Activated CD8-positive, alpha-beta T cell treated with anti-CD3 and anti-CD28 coated beads, Interleukin-2, amount 10 ng/mL, durations not matched to agents 7 days and 5 days (primary cell): ENCODE results near the gene APBA1. TPM values are rescaled to one million over a fixed set of nuclear protein-coding genes. Genes with fewer than 3 reads are reported as not detected.
"Not testable (repeated sequence)": the region's sequence is repeated elsewhere in the genome, so short reads cannot be mapped to it uniquely, and the experiment has no call there.

Experiments used
- ATAC-seq: fragments of 150-1000 bp; cut with Tn5 transposase; one replicate; pipeline ENCODE4 v1.10.0; 2021; ENCODE audit warnings: moderate library complexity
- CTCF ChIA-PET: fragments of 350-600 bp; sonication (Branson Sonifier 250); formaldehyde crosslinking; loops from one replicate; lab custom pipeline; 2021; ENCODE audit warnings: antibody characterized with exemption; lab: Charles Lee
- POLR2A ChIA-PET: fragments of 350-600 bp; sonication (Branson Sonifier 250); formaldehyde crosslinking; loops from one replicate; lab custom pipeline; 2021; ENCODE audit warnings: antibody characterized with exemption; lab: Charles Lee
- DNase-seq: peaks from one replicate; pipeline ENCODE4 v3.0.0-alpha.2; 2020
- H3K27ac Mint-ChIP-seq: one replicate; pipeline ENCODE4 v1.8.0; 2021; ENCODE audit warnings: mild to moderate bottlenecking, mixed read lengths
- H3K27me3 Mint-ChIP-seq: one replicate; pipeline ENCODE4 v1.8.0; 2021; ENCODE audit warnings: low read depth, mixed read lengths
- H3K36me3 Mint-ChIP-seq: one replicate; pipeline ENCODE4 v1.8.0; 2021; ENCODE audit warnings: low read depth, mixed read lengths
- H3K4me1 Mint-ChIP-seq: one replicate; pipeline ENCODE4 v1.8.0; 2021; ENCODE audit warnings: low read depth, mixed read lengths
- H3K4me3 Mint-ChIP-seq: one replicate; pipeline ENCODE4 v1.8.0; 2021; ENCODE audit warnings: mild to moderate bottlenecking, mixed read lengths
- H3K9me3 Mint-ChIP-seq: one replicate; pipeline ENCODE4 v1.8.0; 2022; ENCODE audit warnings: mixed read lengths; ENCODE audit not compliant: insufficient read depth
- total RNA-seq, 2 experiments: library from RNA; stranded (reverse); gene quantifications; one replicate each; pipeline ENCODE4 v1.2.3, GENCODE V29; 2021

APBA1 gene
- total RNA-seq, 2 experiments from 2014 or later = 0.13 TPM

- no peak for ATAC-seq
- Mint-ChIP-seq H3K36me3 (no peaks in the 10 kb centered on the region), H3K27me3 (no peaks in the 10 kb centered on the region), H3K4me1 (no peaks in the 10 kb centered on the region), H3K27ac (no peak overlapping the region), H3K9me3 (no peaks in the 10 kb centered on the region), H3K4me3 (no peak overlapping the region)
- ChIA-PET POLR2A (no interaction called here), CTCF (no interaction called here)
- no peak for DNase-seq
Observed at GRCh38 chr9:69602773-69603172, 69.4 kb downstream of the APBA1 start.

DNA sequence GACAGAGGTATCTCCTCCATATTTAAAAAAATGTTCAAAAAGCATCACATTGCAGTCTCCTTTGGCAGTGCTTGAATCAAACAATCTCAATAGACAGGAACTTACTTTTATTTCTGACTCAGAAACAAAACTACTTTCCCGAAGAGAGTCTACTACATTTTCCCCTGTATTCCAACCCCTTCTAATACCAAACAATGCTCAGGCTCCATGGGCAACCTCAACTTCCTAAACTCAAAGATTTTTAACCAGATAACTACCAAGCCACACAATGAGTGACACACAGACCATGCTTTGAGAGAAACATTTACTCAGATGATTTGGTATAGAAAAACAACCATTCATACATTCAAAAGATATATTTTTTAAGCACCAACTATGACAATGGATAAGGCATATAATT, 70.5 kb downstream of the APBA1 start:
- ChIA-PET CTCF (no interaction called here), POLR2A (no interaction called here)
- H3K27ac Mint-ChIP-seq = no peak overlapping the region
- no peaks in the 10 kb centered on the region for H3K9me3 Mint-ChIP-seq
- H3K27me3 Mint-ChIP-seq = no peaks in the 10 kb centered on the region
- no peak overlapping the region for H3K4me3 Mint-ChIP-seq
- DNase-seq (no peak), ATAC-seq (no peak)
- no peaks in the 10 kb centered on the region for H3K36me3 Mint-ChIP-seq
- H3K4me1 Mint-ChIP-seq = peaks cover 5% of the 10 kb centered on the region

GRCh38 chr9:69600314-69601047, 71.7 kb downstream of the APBA1 start:
- ChIA-PET CTCF (no interaction called here), POLR2A (no interaction called here)
- no peaks in the 10 kb centered on the region for H3K36me3 Mint-ChIP-seq
- no peaks in the 10 kb centered on the region for H3K9me3 Mint-ChIP-seq
- DNase-seq (no peak), ATAC-seq (no peak)
- no peak overlapping the region for H3K4me3 Mint-ChIP-seq
- no peak overlapping the region for H3K27ac Mint-ChIP-seq
- H3K4me1 Mint-ChIP-seq = peaks cover 7% of the 10 kb centered on the region
- H3K27me3 Mint-ChIP-seq = no peaks in the 10 kb centered on the region

- no peaks in the 10 kb centered on the region for H3K27me3 Mint-ChIP-seq
- H3K9me3 Mint-ChIP-seq = no peaks in the 10 kb centered on the region
- DNase-seq = no peak
- peaks cover 7% of the 10 kb centered on the region for H3K4me1 Mint-ChIP-seq
- no peak overlapping the region for H3K27ac Mint-ChIP-seq
- CTCF ChIA-PET = no interaction called here
- H3K36me3 Mint-ChIP-seq = no peaks in the 10 kb centered on the region
- no peak for ATAC-seq
- POLR2A ChIA-PET = no interaction called here
- H3K4me3 Mint-ChIP-seq = no peak overlapping the region
Observed at GRCh38 chr9:69599232-69599971, 72.8 kb downstream of the APBA1 start.

GRCh38 chr9:69596906-69597305, 75.3 kb downstream of the APBA1 start:
- DNase-seq, H3K9me3 Mint-ChIP-seq, H3K4me1 Mint-ChIP-seq, H3K27ac Mint-ChIP-seq, POLR2A ChIA-PET, H3K4me3 Mint-ChIP-seq, H3K36me3 Mint-ChIP-seq, ATAC-seq, H3K27me3 Mint-ChIP-seq, CTCF ChIA-PET: not testable (repeated sequence)

GRCh38 chr9:69594180-69594579, 78.0 kb downstream of the APBA1 start:
- ATAC-seq = no peak
- Mint-ChIP-seq H3K4me3 (no peak overlapping the region), H3K36me3 (no peaks in the 10 kb centered on the region), H3K27me3 (no peaks in the 10 kb centered on the region), H3K27ac (no peak overlapping the region), H3K4me1 (peaks cover 7% of the 10 kb centered on the region), H3K9me3 (no peaks in the 10 kb centered on the region)
- POLR2A ChIA-PET = no interaction called here
- CTCF ChIA-PET = no interaction called here
- DNase-seq = no peak

GRCh38 chr9:69593756-69594155, 78.4 kb downstream of the APBA1 start:
- Mint-ChIP-seq H3K4me1 (peaks cover 7% of the 10 kb centered on the region), H3K27me3 (no peaks in the 10 kb centered on the region), H3K4me3 (no peak overlapping the region), H3K9me3 (no peaks in the 10 kb centered on the region), H3K36me3 (no peaks in the 10 kb centered on the region), H3K27ac (no peak overlapping the region)
- no peak for ATAC-seq
- POLR2A ChIA-PET = no interaction called here
- CTCF ChIA-PET = no interaction called here
- DNase-seq = no peak

DNA sequence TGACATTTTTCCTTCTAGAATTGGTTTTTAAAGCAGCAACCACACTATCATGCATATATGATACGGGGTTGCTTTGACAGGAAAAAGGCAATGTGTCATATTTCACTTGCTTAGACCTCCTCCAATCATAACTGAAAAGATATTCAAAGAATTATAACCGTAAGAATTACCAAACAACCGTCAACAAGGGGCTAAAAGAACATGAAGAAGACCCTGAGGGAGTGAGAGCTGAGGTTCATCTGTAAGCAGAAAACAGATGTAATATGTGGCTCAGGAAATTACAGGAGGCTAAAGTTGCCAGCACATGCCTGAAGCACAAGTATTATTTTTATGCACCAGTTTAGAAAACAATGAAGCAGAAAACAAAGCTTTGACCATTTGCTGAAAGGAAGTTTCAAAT, 78.9 kb downstream of the APBA1 start:
- Mint-ChIP-seq H3K27me3 (no peaks in the 10 kb centered on the region), H3K4me3 (no peak overlapping the region), H3K4me1 (peaks cover 7% of the 10 kb centered on the region), H3K36me3 (no peaks in the 10 kb centered on the region), H3K27ac (no peak overlapping the region), H3K9me3 (no peaks in the 10 kb centered on the region)
- DNase-seq (no peak), ATAC-seq (no peak)
- ChIA-PET POLR2A (no interaction called here), CTCF (no interaction called here)

DNA sequence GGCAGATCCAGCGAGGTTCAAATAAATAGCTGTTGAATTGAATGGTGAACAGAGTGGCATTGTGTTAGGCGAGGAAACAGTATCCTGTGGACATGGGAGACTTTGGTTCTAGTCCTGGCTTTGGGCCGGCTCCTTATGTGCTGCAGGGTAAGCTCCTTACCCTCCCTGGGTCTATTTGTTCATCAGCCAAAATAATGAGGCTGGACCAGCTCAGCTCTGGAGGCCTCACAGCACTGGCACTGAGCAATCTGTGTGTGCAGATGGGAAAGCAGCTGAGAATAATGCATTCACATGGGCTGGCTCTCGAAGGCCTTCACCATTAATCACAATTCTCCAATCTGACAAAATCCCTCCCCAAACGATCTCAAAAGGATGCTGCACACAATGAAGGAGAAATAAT, 81.9 kb downstream of the APBA1 start:
- ATAC-seq = no peak
- H3K4me1 Mint-ChIP-seq = no peaks in the 10 kb centered on the region
- POLR2A ChIA-PET = no interaction called here
- CTCF ChIA-PET = no interaction called here
- no peaks in the 10 kb centered on the region for H3K27me3 Mint-ChIP-seq
- no peaks in the 10 kb centered on the region for H3K36me3 Mint-ChIP-seq
- no peak for DNase-seq
- H3K27ac Mint-ChIP-seq = no peak overlapping the region
- no peaks in the 10 kb centered on the region for H3K9me3 Mint-ChIP-seq
- H3K4me3 Mint-ChIP-seq = no peak overlapping the region

DNA sequence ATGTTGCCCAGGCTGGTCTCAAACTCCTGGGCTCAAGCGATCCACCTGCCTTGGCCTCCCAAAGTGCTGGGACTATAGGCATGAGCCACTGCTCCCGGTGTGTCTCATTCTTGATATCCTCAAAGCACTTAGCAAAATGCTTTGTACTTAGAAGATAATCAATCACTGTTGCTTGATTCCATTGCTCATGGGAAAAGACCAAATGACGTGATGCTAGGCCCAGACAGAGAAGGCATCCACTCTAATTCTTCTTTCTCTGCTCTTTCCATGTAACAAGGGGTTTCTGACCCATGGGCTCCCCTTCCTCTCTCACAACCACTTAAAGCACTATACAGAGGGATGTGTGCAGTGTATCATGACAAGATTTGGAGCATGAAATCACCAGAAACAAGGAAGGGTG, 83.0 kb downstream of the APBA1 start:
- DNase-seq (no peak), ATAC-seq (no peak)
- no peaks in the 10 kb centered on the region for H3K36me3 Mint-ChIP-seq
- no peak overlapping the region for H3K27ac Mint-ChIP-seq
- H3K4me1 Mint-ChIP-seq = no peaks in the 10 kb centered on the region
- ChIA-PET CTCF (no interaction called here), POLR2A (no interaction called here)
- H3K27me3 Mint-ChIP-seq = no peaks in the 10 kb centered on the region
- no peaks in the 10 kb centered on the region for H3K9me3 Mint-ChIP-seq
- H3K4me3 Mint-ChIP-seq = no peak overlapping the region

- Mint-ChIP-seq H3K36me3 (no peaks in the 10 kb centered on the region), H3K9me3 (no peaks in the 10 kb centered on the region), H3K27me3 (peaks cover 2% of the 10 kb centered on the region), H3K4me3 (no peak overlapping the region), H3K27ac (no peak overlapping the region), H3K4me1 (peaks cover 3% of the 10 kb centered on the region)
- CTCF ChIA-PET = no interaction called here
- DNase-seq (no peak), ATAC-seq (no peak)
- POLR2A ChIA-PET = no interaction called here
Observed at GRCh38 chr9:69585571-69585970, 86.6 kb downstream of the APBA1 start.

DNA sequence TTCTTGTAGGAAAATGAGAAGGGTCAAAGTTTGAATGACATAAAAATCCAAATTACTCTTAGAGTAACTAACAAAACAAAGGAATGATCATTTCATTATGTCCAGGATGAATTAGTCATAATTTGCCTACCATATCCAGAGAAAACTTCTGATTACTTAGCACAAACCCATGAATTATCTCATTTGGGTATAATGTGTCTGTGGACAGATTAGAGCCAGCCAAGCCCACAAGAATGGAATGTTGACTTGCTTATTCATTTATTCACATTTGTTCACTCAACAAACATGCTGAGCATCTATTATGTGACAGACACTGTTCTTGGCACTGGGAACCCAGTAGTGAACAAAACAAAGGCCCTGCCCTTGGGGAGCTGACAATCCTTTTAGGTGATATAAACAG, 87.4 kb downstream of the APBA1 start:
- Mint-ChIP-seq H3K9me3 (no peaks in the 10 kb centered on the region), H3K27ac (no peak overlapping the region), H3K36me3 (no peaks in the 10 kb centered on the region), H3K27me3 (peaks cover 2% of the 10 kb centered on the region), H3K4me3 (no peak overlapping the region), H3K4me1 (peaks cover 3% of the 10 kb centered on the region)
- DNase-seq (no peak), ATAC-seq (no peak)
- CTCF ChIA-PET = no interaction called here
- POLR2A ChIA-PET = no interaction called here
